ENCODE results near the gene ZFP90. TPM values are rescaled to one million over a fixed set of nuclear protein-coding genes. Genes with fewer than 3 reads are reported as not detected.
"Not testable (repeated sequence)": the region's sequence is repeated elsewhere in the genome, so short reads cannot be mapped to it uniquely, and the experiment has no call there.

Gene ZFP90
- total RNA-seq (2014; rRNA removed; shearing (Covaris generic); ENCODE audit: low replicate concordance), result 22.6 and 51.9 TPM in 2 replicates

GRCh38 chr16:68538880-68539701 is at the start of gene ZFP90:
Gene ZFP90, plus strand, starts transcription at chr16:68539291. Its CDS starts 502 bp downstream, at chr16:68539793.
- in situ Hi-C loops (cut with HindIII; ENCODE audit: low pct_unique_long_range_greater_than_20kb, low sequenced_read_pairs), result no loop called here
- peak; percentile 72 for DNase-seq (ENCODE audit: low read depth)

GRCh38 chr16:68490358-68490757 is 48.7 kb upstream of the ZFP90 start:
- no peak for DNase-seq (ENCODE audit: low read depth)
- in situ Hi-C loops (cut with HindIII; ENCODE audit: low pct_unique_long_range_greater_than_20kb, low sequenced_read_pairs), result no loop called here

GRCh38 chr16:68490829-68491575 is 48.1 kb upstream of the ZFP90 start:
- peak; percentile 56 for DNase-seq (ENCODE audit: low read depth)
- in situ Hi-C loops (cut with HindIII; ENCODE audit: low pct_unique_long_range_greater_than_20kb, low sequenced_read_pairs), result no loop called here

GRCh38 chr16:68491576-68491950 is 47.5 kb upstream of the ZFP90 start:
- no peak for DNase-seq (ENCODE audit: low read depth)

GRCh38 chr16:68492151-68492542 is 46.9 kb upstream of the ZFP90 start:
- in situ Hi-C loops (cut with HindIII; ENCODE audit: low pct_unique_long_range_greater_than_20kb, low sequenced_read_pairs), result no loop called here
- no peak for DNase-seq (ENCODE audit: low read depth)

More at GRCh38 chr16:68491576-68491950, 47.5 kb upstream of the ZFP90 start:
- in situ Hi-C loops (cut with HindIII; ENCODE audit: low pct_unique_long_range_greater_than_20kb, low sequenced_read_pairs), result no loop called here

GRCh38 chr16:68492543-68493411 is 46.3 kb upstream of the ZFP90 start:
- DNase-seq (ENCODE audit: low read depth), result no peak
- in situ Hi-C loops (cut with HindIII; ENCODE audit: low pct_unique_long_range_greater_than_20kb, low sequenced_read_pairs), result no loop called here

GRCh38 chr16:68493412-68494070 is 45.5 kb upstream of the ZFP90 start:
- no peak for DNase-seq (ENCODE audit: low read depth)
- in situ Hi-C loops (cut with HindIII; ENCODE audit: low pct_unique_long_range_greater_than_20kb, low sequenced_read_pairs), result no loop called here

GRCh38 chr16:68494261-68494660 is 44.8 kb upstream of the ZFP90 start:
- DNase-seq (ENCODE audit: low read depth); in situ Hi-C loops (cut with HindIII; ENCODE audit: low pct_unique_long_range_greater_than_20kb, low sequenced_read_pairs): not testable (repeated sequence)

- in situ Hi-C loops (cut with HindIII; ENCODE audit: low pct_unique_long_range_greater_than_20kb, low sequenced_read_pairs), result no loop called here
These were observed 42.4 kb upstream of the ZFP90 start for GRCh38 chr16:68496689-68497088.

GRCh38 chr16:68499006-68499405 is 40.1 kb upstream of the ZFP90 start:
- DNase-seq (ENCODE audit: low read depth), result no peak
- in situ Hi-C loops (cut with HindIII; ENCODE audit: low pct_unique_long_range_greater_than_20kb, low sequenced_read_pairs), result no loop called here

More at GRCh38 chr16:68496689-68497088, 42.4 kb upstream of the ZFP90 start:
- DNase-seq (ENCODE audit: low read depth), result no peak

- DNase-seq (ENCODE audit: low read depth), result no peak
- in situ Hi-C loops (cut with HindIII; ENCODE audit: low pct_unique_long_range_greater_than_20kb, low sequenced_read_pairs), result no loop called here
These were observed 35.8 kb upstream of the ZFP90 start for GRCh38 chr16:68503334-68503733.

- in situ Hi-C loops (cut with HindIII; ENCODE audit: low pct_unique_long_range_greater_than_20kb, low sequenced_read_pairs), result no loop called here
These were observed 35.0 kb upstream of the ZFP90 start for GRCh38 chr16:68504066-68504465.

GRCh38 chr16:68506331-68507053 is 32.6 kb upstream of the ZFP90 start:
- in situ Hi-C loops (cut with HindIII; ENCODE audit: low pct_unique_long_range_greater_than_20kb, low sequenced_read_pairs), result no loop called here
- no peak for DNase-seq (ENCODE audit: low read depth)

More at GRCh38 chr16:68504066-68504465, 35.0 kb upstream of the ZFP90 start:
- DNase-seq (ENCODE audit: low read depth), result no peak

- in situ Hi-C loops (cut with HindIII; ENCODE audit: low pct_unique_long_range_greater_than_20kb, low sequenced_read_pairs), result no loop called here
- no peak for DNase-seq (ENCODE audit: low read depth)
These were observed 31.1 kb upstream of the ZFP90 start for GRCh38 chr16:68508013-68508412.

GRCh38 chr16:68508641-68509240 is 30.4 kb upstream of the ZFP90 start:
- in situ Hi-C loops (cut with HindIII; ENCODE audit: low pct_unique_long_range_greater_than_20kb, low sequenced_read_pairs), result no loop called here

GRCh38 chr16:68509381-68509780 is 29.7 kb upstream of the ZFP90 start:
- in situ Hi-C loops (cut with HindIII; ENCODE audit: low pct_unique_long_range_greater_than_20kb, low sequenced_read_pairs), result no loop called here
- no peak for DNase-seq (ENCODE audit: low read depth)

More at GRCh38 chr16:68508641-68509240, 30.4 kb upstream of the ZFP90 start:
- no peak for DNase-seq (ENCODE audit: low read depth)

GRCh38 chr16:68510775-68511174 is 28.3 kb upstream of the ZFP90 start:
- no peak for DNase-seq (ENCODE audit: low read depth)
- in situ Hi-C loops (cut with HindIII; ENCODE audit: low pct_unique_long_range_greater_than_20kb, low sequenced_read_pairs), result no loop called here
